HFF-Myc (cell line): ENCODE data around the gene USP49.

Experiments
- DNase-seq: peaks from one replicate; pipeline ENCODE4 v3.0.0-alpha.2; 2011; ENCODE audit warnings: low read depth; ENCODE audit errors: extremely low read depth
- H3K4me3 ChIP-seq: replicated peaks from 2 replicates; pipeline ENCODE4 v1.5.1; 2011; ENCODE audit warnings: low read depth, mild to moderate bottlenecking, control low read depth, low read length
- CTCF ChIP-seq: IDR thresholded peaks from 2 replicates; pipeline ENCODE4 v1.5.1; 2012; ENCODE audit warnings: mild to moderate bottlenecking, low read depth, low read length, control low read depth; ENCODE audit errors: missing control alignments

Gene USP49

GRCh38 chr6:41740366-41741162 is 154.6 kb downstream of the USP49 start:
- H3K4me3 ChIP-seq, result no peak overlapping the region
- no peak for DNase-seq
- TF ChIP-seq CTCF, result no peak
